Left ventricle myocardium superior (tissue), 1 donor: ENCODE data around the gene HSD17B1. TPM values are rescaled to one million over a fixed set of nuclear protein-coding genes. Genes with fewer than 3 reads are reported as not detected.

Experiments used
- ATAC-seq: fragments of 200-7000 bp; cut with Tn5 transposase; one replicate; pipeline ENCODE4 v1.9.1; 2020; ENCODE audit warnings: mild to moderate bottlenecking, moderate library complexity
- DNase-seq: peaks from one replicate; pipeline ENCODE4 v3.0.0-alpha.2; 2020
- intact Hi-C: fragments of 100-400 bp; cut with micrococcal nuclease; formaldehyde crosslinking; loops from one replicate; pipeline ENCODE4 v1.11.0; 2022
- total RNA-seq: library from RNA; stranded (reverse); fragmentation: NEBNext Ultra II Directional; extraction: Animal tissue kit (Norgen Biotek cat#: 25700); gene quantifications from one replicate; pipeline ENCODE4 v1.2.1, GENCODE V29; 2021
- donor health status: DM: no; HTN: yes; CAD: no; lungs with severe emphysema.

The HSD17B1 gene
- total RNA-seq, 1 donor from 2014 or later: 1.4 TPM

DNA sequence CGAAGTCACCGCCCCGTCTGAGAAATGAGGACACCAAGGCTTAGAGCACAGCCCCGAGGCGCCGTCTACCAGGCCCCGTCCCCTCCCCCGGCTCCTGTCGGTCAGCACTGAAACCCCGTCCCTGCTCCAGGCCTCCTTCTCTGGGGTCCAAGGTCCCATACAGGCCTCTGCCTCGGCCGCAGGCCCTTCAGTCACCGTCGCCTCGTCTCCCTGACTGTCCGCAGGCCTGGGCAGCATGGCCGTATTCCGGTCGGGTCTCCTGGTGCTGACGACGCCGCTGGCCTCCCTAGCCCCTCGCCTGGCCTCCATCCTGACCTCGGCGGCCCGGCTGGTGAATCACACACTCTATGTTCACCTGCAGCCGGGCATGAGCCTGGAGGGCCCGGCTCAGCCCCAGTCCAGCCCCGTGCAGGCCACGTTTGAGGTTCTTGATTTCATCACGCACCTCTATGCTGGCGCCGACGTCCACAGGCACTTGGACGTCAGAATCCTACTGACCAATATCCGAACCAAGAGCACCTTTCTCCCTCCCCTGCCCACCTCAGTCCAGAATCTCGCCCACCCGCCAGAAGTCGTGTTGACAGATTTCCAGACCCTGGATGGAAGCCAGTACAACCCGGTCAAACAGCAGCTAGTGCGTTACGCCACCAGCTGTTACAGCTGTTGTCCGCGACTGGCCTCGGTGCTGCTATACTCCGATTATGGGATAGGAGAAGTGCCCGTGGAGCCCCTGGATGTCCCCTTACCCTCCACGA, 9.8 kb downstream of the HSD17B1 start:
- intact Hi-C loops: no loop called here
- DNase-seq (peak; percentile 41), ATAC-seq (no peak)

DNA sequence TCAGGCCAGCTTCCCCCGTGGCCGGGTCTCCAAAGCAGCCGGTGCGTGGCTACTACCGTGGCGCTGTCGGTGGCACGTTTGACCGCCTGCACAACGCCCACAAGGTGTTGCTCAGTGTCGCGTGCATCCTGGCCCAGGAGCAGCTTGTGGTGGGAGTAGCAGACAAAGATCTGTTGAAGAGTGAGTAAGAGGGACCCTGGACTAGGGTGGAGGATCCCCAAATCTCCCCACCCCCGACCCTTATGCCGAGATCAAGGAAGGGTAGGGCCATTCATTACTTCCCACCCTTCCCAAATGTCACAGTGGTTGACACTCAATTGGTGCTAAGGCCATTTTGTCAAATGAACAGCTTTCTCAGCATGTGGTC, 10.4 kb downstream of the HSD17B1 start:
- no peak for DNase-seq
- no peak for ATAC-seq
- intact Hi-C loops: no loop called here

DNA sequence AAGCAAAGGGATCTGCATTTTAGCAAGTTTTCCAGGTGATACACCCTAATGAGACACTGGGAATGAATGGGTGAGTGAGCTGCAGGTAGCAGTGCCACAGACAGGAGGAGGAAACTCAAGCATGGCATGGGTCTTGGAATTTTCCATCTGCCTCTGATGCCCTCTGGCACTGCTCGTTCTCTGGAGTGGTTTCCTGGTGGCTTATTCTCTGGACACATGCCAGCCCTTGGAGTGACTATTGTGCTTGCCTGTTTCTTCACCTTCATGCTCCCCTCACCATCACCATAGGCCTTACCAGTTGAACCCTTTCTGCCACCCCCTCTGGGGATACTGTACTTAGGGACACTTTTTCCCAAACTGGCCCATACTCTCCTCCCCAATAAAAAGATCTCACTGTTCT, 10.8 kb downstream of the HSD17B1 start:
- intact Hi-C loops: no loop called here
- no peak for ATAC-seq
- DNase-seq: peak; percentile 3

DNA sequence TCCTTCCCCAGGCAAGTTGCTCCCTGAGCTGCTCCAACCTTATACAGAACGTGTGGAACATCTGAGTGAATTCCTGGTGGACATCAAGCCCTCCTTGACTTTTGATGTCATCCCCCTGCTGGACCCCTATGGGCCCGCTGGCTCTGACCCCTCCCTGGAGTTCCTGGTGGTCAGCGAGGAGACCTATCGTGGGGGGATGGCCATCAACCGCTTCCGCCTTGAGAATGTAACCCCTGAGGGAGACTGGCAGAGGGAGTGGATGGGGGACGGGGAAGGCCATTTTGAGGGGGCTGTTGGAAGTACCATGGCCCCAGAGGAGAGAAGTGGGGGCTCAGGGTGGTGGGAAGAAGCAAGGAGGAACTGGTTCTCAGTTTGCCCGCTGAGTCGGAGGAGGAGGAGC, 11.2 kb downstream of the HSD17B1 start:
- no peak for ATAC-seq
- peak; percentile 18 for DNase-seq
- intact Hi-C loops: no loop called here

DNA sequence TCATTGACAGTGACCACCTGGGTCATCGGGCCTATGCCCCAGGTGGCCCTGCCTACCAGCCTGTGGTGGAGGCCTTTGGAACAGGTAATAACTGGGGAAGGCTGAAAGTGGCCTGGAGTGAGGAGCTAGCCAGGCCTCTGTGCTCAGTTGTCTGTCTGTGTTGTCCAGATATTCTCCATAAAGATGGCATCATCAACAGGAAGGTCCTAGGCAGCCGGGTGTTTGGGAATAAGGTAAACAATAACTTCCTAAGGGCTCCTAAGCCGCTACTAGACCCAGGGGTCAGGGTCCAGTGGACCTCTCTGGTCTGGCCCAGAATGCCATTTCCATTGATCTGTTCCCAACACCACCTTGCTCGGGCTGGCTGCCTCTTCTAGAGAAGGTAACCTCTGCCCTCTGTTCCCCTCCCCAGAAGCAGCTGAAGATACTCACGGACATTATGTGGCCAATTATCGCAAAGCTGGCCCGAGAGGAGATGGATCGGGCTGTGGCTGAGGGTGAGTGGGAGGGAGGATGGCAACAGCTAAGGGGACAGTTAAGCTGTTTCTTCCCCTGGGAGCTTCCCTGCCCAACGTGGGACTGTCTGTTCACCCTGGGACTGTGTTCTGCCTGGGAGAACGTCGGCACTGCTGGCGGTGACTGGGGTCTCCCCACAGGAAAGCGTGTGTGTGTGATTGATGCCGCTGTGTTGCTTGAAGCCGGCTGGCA, 12.2 kb downstream of the HSD17B1 start:
- DNase-seq (peak; percentile 23), ATAC-seq (no peak)
- intact Hi-C loops: no loop called here

DNA sequence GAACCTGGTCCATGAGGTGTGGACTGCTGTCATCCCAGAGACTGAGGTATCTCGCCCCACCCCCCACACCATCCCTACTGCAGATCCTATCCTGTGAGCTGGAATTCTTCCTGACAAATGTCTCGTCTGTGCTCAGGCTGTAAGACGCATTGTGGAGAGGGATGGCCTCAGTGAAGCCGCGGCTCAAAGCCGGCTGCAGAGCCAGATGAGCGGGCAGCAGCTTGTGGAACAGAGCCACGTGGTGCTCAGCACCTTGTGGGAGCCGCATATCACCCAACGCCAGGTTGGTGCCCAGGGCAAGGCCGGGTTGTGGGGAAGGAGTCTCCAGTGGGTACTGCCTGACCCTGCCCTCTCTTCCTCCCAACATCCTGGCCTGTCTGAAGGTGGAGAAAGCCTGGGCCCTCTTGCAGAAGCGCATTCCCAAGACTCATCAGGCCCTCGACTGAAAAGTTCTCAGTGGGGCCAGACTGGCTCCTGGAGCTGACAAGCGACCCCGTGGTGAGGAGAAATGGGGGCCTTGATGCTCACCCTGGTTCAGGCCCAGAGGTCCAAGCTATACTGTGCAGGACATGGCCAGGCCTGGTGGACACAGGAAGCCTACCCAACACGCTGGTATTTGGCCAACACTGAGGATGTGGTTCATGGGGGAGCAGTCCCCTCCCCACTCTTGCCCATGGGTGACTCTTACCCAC, 12.9 kb downstream of the HSD17B1 start:
- intact Hi-C loops: no loop called here
- DNase-seq: peak; percentile 32
- ATAC-seq: no peak

DNA sequence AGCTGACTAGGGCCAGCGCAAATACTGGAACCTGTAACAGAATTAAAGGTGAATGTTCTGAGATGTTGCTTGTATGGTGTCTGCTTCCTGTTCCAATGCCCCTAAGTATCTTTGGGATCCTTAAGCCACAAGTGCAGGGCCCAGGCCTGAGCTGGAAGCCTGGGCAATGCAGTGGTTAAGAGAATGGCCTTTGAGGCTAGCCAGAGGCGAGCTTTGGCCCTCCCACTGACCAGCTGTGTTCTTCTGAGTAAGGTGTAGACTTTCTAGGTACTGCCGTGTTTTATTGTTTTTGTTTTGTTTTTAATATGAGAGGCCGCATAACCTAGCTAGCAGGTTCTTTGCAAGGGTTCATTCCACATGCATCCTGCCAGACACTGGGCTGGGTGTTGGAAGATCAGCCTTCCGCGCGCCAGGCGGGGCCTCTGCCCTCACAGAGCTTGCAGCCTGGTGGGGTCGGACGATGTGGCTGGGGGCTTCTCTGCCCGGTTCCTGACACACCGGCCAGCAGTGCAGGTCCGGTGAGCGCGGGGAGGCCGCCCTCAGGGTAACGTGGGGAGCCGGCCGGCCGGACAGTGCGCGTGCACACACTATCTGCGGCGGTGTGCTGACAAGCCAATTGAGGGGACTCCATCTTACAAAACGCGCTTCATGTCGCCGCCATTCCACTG, 13.6 kb downstream of the HSD17B1 start:
- ATAC-seq (no peak), DNase-seq (no peak)
- intact Hi-C loops: no loop called here

DNA sequence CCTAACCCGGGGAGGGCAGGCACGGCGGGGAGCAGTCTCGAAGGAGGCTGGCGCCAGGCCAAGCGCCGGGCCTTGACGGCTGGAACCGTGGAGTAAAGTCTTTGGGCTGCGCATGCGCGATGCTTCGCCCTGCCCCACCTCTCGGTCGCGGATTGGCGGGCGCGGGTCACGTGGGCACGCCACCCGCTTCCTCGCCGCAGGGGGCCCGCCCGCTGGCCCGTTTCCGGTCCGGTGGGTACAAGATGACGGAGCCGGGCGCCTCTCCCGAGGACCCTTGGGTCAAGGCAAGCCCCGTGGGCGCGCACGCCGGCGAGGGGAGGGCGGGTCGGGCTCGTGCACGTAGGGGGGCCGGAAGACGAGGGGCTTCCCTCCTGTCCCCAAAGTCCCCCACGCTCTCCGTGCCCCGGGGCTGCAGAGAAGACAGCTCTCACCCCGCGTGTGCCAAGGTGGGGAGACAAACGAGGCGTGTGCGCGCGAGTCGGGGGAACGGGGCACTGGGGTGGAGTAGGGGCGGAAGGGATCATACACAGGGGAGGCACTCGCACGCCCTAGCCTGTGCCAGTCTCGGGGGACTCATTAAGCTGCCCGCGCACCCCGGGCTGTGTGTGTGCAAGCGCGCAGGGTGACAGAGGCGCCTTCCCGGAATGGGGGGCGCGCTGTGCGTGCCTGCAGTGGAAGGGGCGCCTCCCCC, 14.3 kb downstream of the HSD17B1 start, which contains the start of gene MLX:
Gene MLX, plus strand, starts transcription at position 218 of the 691 bp plus-strand sequence. Its CDS starts 25 bp downstream, at position 243.
- DNase-seq (peak; percentile 99), ATAC-seq (peak; percentile 85)
- intact Hi-C loops: no loop called here

DNA sequence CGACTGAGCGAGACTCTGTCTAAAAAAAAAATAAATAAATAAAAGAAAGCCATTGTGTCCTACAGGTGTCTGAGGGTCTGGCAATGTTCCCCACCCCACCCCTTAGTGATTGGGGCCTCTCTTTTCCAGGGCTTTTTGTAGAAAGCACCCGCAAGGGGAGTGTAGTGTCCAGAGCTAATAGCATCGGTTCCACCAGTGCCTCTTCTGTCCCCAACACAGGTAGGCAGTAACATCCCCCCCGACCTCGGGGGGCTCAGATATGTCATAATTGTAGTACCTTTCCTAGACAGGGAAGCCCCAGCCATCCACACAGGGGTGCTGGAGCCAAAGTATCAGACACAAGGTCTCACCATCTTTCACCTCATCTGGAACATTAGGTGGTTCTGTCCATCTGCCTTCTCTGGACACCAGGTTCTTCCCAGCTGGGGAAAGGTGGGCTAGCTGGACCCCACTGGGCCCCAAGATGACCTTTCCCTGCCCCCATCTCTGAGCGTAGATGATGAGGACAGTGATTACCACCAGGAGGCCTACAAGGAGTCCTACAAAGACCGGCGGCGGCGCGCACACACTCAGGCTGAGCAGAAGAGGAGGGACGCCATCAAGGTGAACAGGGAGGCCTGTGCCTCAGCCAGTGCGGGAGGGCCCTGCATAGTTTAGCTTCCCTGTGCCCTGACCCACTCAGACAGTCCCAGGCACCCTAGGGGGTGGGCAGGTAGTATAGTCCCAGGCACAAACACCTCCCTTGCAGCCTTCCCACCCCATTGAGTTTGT, 15.8 kb downstream of the HSD17B1 start:
- ATAC-seq (no peak), DNase-seq (no peak)
- intact Hi-C loops: no loop called here

DNA sequence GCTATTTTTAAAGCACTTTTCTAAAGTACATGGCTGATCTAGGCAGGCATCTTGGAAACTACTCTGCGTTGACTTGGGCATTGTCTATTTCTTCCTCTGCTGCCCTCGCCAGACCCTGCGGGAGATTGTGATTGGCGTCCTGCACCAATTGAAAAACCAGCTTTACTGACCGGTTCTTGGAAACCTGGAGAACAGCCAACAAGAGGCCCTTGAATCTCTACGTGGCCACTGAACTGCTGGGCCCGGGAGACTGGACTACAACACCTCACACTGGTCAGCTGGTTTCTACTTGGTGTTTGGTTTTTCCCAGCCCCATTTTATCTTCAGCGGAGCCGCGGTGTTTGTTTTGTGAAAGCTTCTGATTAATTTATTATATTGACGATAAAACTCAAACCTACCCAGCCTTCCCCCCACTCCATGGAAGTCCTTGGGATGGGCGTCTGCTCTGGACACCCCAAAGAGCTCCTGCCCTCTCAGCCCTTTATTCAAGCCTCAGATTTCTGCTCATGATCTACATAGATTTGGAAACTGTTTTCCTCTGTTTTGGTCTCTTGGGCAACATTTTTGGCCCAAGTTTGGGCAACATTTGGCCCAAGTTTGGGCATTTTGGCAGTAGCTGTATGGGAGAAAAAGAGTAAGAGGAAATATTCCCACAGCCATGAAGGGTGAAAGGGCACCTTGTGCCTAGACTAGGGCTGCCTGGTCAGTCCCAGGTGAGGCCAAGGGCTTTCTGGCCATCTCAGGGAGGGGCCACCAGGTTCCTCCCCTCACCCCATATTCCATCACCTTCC, 18.9 kb downstream of the HSD17B1 start:
- DNase-seq (no peak), ATAC-seq (no peak)
- intact Hi-C loops: no loop called here

DNA sequence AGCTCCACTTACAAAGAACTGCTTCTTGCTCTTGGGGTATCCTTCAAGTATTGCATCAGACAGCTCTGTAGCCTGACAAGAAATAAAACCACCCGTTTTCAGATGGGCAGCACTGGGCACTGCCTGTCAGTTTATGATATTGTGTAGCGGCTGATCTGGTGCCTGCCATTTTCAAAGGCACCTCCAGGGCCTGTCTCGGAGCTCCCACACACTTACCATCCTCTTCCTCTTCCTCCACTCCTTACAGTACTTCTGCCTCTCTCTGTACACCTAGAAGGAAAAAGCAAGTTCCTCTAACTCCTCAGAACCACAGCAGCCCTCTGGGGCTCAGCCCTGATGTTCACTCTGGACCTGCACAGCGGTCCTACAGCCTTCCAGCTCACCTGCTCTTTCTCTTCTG, 20.4 kb downstream of the HSD17B1 start:
- DNase-seq: no peak
- intact Hi-C loops: no loop called here
- ATAC-seq: no peak

DNA sequence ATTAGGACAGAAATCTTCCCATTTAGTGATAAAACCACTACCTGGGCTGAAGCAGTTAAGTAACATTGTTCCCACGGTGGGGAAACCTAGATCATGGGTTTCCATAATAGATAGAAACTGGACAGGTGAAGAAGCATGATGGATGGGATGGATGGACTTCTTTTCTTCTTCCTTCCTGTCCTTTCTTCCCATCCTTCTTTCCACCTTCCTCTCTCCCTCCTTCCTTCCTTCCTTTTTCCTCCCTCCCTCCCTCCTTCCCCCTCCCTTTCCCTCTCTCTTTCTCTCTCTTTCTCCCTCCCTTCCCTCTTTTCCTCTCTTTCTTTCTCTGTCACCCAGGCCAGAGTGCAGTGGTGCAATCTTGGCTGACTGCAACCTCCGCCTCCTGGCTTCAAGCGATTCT, 21.7 kb downstream of the HSD17B1 start:
- intact Hi-C loops: no loop called here
- no peak for DNase-seq
- no peak for ATAC-seq

DNA sequence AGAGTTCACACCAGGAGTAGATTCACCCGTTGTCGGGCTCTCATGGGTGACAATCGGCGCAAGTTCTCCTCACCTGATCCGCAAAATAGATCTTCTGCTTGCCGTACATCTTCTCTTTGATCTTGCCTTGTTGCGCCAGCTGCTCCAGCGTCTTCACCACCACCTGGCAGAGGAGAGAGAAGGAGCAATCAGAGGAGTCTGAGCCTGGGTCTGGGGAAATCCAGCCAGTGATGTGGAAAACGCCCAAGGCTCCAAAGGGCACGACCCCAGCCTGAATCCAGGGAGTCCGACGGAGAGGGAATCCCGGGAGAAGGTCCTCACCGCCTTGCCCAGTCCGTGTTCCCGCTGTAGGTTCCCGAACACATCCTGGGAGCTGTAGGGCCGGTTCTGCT, 24.4 kb downstream of the HSD17B1 start:
- ATAC-seq (no peak), DNase-seq (no peak)
- intact Hi-C loops: no loop called here

DNA sequence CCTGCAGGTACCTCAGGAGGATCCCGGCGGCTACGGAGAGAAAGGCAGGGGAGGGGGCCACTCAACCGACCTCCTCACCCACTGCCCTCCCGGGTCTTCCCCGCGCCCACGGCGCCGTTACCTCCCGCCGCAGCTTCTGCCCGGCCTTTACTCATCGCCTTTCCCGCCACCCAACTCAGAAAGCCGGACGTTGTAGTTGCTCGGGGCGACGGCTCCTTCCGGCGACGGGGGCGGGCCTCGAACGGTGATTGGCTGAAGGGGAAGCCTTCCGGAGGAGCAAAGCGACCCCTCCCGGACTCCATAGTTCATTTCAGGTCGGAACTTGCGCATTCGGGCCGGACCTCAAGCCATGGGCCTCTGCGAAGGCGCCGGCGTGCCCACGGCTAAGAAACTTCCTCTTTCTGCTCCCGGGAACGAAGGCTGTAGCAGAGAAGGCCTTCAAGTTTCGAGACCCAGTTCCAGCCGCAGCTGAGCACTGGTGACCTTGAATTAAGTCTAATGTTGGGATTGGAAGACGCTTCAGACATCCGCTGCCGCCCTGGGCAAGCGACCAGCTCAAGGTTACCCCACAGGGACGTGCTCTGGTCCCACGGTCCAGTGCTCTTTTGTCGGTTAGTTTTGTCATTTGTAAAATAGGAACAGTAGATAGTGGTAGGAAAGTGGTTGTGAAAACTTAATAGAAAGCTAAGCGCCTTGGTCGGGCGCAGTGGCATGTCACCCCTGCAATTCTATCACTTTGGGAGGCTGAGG, 25.0 kb downstream of the HSD17B1 start, which contains the start of gene PSMC3IP:
Gene PSMC3IP, minus strand, starts transcription at position 198 of the 750 bp plus-strand sequence. Its CDS starts 43 bp downstream, at position 155.
- DNase-seq: peak; percentile 96
- intact Hi-C loops: no loop called here
- peak; percentile 95 for ATAC-seq

DNA sequence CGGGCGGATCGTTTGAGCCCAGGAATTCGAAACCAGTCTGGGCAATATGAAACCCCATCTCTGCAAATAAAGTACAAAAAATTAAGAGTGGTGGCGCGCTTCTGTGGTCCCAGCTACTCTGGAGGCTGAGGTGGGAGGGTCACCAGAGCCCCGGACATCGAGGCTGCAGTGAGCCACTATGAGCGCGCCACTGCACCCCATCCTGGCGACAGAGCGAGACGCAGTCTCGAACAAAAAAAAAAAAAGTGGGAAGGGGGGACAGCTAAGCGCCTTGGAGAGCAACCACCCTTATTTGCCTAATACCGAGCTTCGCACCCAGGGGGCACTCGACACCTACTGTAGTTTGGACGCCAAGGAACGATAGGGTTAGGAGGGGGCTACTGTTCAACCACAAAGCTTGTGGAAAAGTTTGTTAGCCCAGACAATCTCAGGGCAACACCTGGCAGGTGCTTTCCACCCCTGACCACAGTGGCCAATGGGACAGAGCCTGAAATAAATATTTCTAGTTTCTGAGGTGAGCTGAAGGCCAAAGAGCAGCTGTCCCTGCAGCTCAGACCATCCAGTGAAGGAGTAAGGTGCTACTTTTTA, 25.7 kb downstream of the HSD17B1 start:
- ATAC-seq (peak; percentile 81), DNase-seq (peak; percentile 82)
- intact Hi-C loops: no loop called here

DNA sequence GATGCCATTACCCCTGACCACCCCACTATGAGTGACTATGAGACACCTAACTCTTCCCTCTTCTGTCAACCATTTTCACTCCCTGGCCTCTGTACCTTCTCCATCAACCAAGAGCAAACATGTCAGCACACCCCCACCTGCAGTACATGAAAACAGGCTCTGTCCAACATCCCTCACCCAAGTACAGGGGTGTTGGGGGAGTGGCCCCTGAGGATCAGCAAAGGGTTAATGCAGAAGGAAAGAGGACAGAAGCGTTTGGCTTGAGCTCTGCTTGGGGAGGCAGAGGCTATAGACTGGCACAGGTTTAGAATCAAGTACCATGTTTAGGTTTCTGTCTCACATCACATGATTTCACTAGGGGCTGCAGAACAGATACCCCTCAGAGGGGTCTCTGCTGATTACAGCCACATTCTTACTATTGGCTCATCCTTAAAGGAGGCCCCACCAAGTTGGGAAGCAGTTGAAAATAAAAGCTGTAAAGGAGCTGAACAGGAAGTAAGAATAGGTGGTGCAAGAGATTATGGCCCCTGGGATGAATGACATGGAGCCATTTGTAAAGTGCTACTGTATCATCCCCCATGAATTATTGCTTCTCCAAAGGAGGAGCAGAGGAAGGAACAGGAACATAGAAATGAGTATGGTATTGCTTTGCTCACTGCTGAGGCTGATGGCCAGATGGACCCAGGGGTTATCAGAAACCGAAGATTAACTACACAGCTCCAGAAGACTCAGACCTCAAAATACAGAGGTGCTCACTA, 27.2 kb downstream of the HSD17B1 start:
- DNase-seq (no peak), ATAC-seq (no peak)
- intact Hi-C loops: no loop called here
